ENCODE measurements around the gene EXOC3L4.
"Not testable (repeated sequence)": the region's sequence is repeated elsewhere in the genome, so short reads cannot be mapped to it uniquely, and the experiment has no call there.

The EXOC3L4 gene

DNA sequence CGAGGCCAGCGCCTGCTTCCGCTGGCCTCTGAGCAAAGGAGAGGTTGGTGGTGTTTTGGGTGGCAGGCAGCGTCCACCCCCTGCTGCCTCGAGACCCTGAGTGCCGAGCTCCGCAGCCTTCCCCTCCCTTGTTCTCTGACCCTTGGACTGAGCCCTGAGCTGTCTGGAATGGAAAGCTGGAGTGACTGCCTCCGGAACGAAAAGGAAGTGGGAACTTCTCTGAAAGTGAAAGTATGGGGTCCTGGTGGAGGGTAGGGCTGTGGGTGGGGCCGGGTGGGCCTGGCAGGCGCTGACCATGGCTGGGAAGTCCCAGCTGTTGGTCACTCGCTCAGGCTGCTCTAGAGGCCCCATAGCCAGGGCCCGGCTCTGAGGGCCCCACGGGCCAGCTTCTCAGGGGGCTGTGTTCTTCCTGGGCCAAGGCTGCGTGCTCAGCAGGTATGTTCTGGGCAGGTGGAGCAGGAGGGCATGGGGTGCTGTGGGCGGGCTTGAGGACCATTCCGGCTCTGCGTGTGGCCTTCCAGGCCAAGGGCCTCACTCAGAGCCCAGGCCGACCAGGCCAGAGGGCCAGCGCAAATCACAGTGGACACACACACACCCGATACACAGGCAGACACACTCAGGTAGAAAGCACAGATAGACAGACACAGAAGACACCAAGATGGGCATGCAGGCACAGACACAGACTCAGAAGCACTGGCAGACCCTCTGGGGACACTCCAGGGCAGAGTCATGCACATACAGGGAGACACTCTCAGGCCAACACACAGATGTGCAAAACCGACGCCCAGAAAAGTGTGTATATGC, at the start of gene EXOC3L4:
TSS of gene EXOC3L4 (plus strand) at position 320 of the 804 bp plus-strand sequence. CDS start 5,495 bp downstream, outside the sequence.
- DNase-seq (ENCODE audit: low spot score): no peak

GRCh38 chr14:103045371-103045869, 49.1 kb upstream of the EXOC3L4 start:
- DNase-seq (ENCODE audit: low spot score): no peak

GRCh38 chr14:103047453-103047852, 47.1 kb upstream of the EXOC3L4 start:
- DNase-seq (ENCODE audit: low spot score): not testable (repeated sequence)

- DNase-seq (ENCODE audit: low spot score): no peak
Measured at GRCh38 chr14:103050935-103051334, 43.6 kb upstream of the EXOC3L4 start.

GRCh38 chr14:103052407-103052806, 42.1 kb upstream of the EXOC3L4 start:
- DNase-seq (ENCODE audit: low spot score): no peak

DNA sequence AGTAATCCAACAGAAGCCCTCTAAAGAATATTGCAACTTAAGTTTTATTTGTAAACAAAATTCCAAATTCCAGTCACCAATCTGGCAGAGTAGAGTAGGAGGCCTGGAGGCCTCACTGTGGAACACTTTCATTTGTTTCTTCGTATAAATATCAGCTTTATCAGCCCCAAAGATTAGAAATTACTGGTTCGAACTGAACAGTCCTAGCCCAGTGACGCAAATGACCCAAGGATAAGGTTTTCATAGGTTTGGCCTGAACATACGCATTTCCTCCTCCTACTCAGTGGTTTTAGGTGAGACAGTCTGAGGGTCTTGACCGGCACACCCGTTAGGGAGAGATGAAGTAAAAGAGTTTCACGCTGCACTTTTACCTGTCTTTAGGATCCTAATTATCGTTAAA, 38.8 kb upstream of the EXOC3L4 start:
- peak; percentile 55 for DNase-seq (ENCODE audit: low spot score)

- DNase-seq (ENCODE audit: low spot score): peak; percentile 86
Measured at GRCh38 chr14:103056322-103057027, 38.0 kb upstream of the EXOC3L4 start.

DNA sequence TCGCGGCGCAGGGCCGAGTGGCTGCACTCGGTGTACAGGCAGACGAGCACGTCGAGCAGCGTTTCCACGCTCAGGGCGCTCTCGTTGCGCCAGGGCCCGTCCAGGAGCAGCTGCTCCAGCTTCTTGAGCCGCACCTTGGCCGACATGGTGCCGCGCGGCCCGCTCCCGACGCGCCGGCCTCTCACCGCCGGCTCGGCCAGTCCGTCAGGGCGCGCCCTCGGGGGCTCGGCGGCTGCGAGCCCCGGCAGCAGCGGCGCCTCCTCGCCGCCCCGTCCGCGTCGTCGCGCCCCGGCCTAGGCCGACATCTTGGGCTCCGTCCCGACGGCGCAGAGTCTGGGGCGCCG, 37.5 kb upstream of the EXOC3L4 start:
- DNase-seq (ENCODE audit: low spot score): no peak

GRCh38 chr14:103057372-103058163, 37.0 kb upstream of the EXOC3L4 start, which contains the start of gene CDC42BPB:
TSS of gene CDC42BPB (minus strand) at chr14:103057549. CDS start at chr14:103057173, 376 bp downstream.
- DNase-seq (ENCODE audit: low spot score): peak; percentile 89

- no peak for DNase-seq (ENCODE audit: low spot score)
Measured at GRCh38 chr14:103058164-103059055, 36.1 kb upstream of the EXOC3L4 start.

- no peak for DNase-seq (ENCODE audit: low spot score)
Measured at GRCh38 chr14:103059556-103059955, 35.0 kb upstream of the EXOC3L4 start.

- no peak for DNase-seq (ENCODE audit: low spot score)
Measured at GRCh38 chr14:103061482-103061976, 33.0 kb upstream of the EXOC3L4 start.

- DNase-seq (ENCODE audit: low spot score): no peak
Measured at GRCh38 chr14:103064436-103064835, 30.1 kb upstream of the EXOC3L4 start.

- no peak for DNase-seq (ENCODE audit: low spot score)
Measured at GRCh38 chr14:103064978-103065377, 29.5 kb upstream of the EXOC3L4 start.

GRCh38 chr14:103065861-103066260, 28.7 kb upstream of the EXOC3L4 start:
- DNase-seq (ENCODE audit: low spot score): no peak

DNA sequence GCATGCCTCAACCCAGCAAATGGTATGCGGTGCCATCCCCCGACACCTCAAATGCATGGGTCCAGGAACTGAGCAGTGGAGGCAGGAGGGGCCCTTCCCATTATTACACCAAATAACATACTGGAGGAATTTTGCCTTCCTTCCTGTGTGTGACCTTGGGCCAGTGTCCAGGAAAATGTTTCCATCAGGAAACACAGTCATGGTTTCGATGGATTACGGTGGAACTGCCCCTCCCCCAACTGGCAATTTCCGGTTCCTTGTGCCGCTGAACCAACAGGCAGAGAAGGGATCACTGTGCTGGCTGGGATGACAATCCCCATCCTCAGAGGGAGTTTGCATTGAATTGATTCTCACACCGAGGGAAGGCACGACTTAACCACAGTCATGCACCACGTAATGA, 28.1 kb upstream of the EXOC3L4 start:
- peak; percentile 97 for DNase-seq (ENCODE audit: low spot score)

DNA sequence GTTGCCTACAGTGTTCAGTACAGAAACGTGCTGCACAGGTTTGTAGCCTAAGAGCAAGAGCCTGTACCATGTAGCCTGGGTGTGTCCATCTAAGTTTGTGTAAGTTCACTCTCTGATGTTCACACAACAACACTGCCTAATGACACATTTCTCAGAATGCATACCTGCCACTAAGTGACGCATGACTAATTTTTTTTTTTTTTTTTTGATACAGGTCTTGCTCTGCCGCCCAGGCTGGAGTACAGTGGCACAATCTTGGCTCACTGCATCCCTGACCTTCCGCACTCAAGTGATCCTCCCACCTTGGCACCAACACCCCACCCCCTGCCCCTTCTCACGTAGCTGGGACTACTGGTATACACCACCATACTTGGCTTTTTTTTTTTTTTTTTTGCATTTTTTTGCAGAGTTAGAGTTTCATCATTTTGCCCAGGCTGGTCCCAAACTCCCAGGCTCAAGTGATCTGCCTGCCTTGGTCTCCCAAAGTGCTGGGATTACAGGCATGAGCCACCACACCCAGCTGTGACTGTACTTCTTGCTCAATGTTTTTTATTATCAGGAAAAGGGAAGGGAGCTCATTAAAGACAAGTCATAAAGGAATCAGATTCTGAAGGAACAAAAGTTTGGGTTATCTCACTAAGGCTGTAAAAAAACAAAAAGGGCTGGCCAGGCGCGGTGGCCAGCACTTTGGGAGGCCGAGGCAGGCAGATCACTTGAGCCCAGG, 27.1 kb upstream of the EXOC3L4 start:
- no peak for DNase-seq (ENCODE audit: low spot score)

GRCh38 chr14:103068351-103069073, 26.0 kb upstream of the EXOC3L4 start:
- DNase-seq (ENCODE audit: low spot score): no peak

DNA sequence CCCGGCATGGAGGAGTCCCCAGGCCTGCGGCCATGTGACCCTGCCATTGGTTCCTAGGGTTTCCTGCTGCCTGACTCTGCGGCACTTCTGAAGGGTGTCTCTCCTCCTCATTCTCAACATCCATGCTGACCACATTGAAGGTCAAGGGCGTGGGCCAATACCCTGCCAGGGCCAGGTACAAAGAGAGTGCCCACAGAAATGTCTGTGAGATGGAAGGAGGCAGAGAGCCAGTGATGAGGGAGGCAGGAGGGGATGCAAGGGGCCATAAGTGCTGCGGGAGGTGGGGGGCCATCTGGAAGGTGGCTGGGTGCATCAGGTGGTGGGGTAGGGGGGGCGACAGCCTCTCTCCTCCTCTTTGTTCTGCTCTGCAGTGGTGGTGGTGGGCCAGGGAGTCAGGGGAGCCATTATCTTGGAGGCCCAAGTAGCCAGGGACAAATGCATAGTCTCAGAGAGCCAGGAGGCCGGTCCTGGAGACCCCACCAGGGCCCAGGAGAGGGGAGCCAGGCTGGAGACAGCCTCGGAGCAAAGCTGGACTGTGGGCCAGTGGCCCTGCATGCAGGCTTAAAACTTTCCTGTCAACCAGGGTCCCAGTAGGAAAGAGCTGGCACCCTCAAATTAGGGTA, 24.2 kb upstream of the EXOC3L4 start:
- DNase-seq (ENCODE audit: low spot score): no peak
